GM23248 (cell line): ENCODE measurements around the gene RBPJL. TPM values are rescaled to one million over a fixed set of nuclear protein-coding genes. Genes with fewer than 3 reads are reported as not detected.

Source experiments
- DNase-seq: peaks from one replicate; pipeline ENCODE4 v3.0.0-alpha.2; 2015
- H2AFZ ChIP-seq: fragments of 200-600 bp; sonication (generic); 2 replicates; pipeline ENCODE4 v1.6.1; 2016; ENCODE audit warnings: antibody characterized with exemption
- H3F3A ChIP-seq: fragments of 200-600 bp; sonication (generic); 2 replicates; pipeline ENCODE4 v1.6.1; 2016; ENCODE audit warnings: mild to moderate bottlenecking, antibody characterized with exemption, mixed run types; ENCODE audit not compliant: insufficient read depth
- H3K27ac ChIP-seq: fragments of 200-600 bp; sonication (generic); 2 replicates; pipeline ENCODE4 v1.5.1; 2016; ENCODE audit warnings: mild to moderate bottlenecking
- H3K27me3 ChIP-seq: fragments of 200-600 bp; sonication (generic); replicated peaks from 2 replicates; pipeline ENCODE4 v1.6.1; 2016; ENCODE audit warnings: mild to moderate bottlenecking; ENCODE audit not compliant: insufficient read depth
- H3K36me3 ChIP-seq: fragments of 200-600 bp; sonication (generic); 2 replicates; pipeline ENCODE4 v1.6.1; 2016; ENCODE audit warnings: low read depth, mild to moderate bottlenecking
- H3K4me1 ChIP-seq: fragments of 200-600 bp; sonication (generic); 2 replicates; pipeline ENCODE4 v1.6.1; 2016; ENCODE audit warnings: mild to moderate bottlenecking; ENCODE audit not compliant: insufficient read depth
- H3K4me2 ChIP-seq: fragments of 200-600 bp; sonication (generic); one replicate; pipeline ENCODE4 v1.6.1; 2016; ENCODE audit warnings: mild to moderate bottlenecking; ENCODE audit not compliant: unreplicated experiment
- H3K4me3 ChIP-seq: fragments of 200-600 bp; sonication (generic); 2 replicates; pipeline ENCODE4 v1.5.1; 2016; ENCODE audit warnings: mild to moderate bottlenecking
- H3K79me2 ChIP-seq: fragments of 200-600 bp; sonication (generic); 2 replicates; pipeline ENCODE4 v1.6.1; 2016; ENCODE audit warnings: mild to moderate bottlenecking; ENCODE audit not compliant: insufficient read depth
- H3K9ac ChIP-seq: fragments of 200-600 bp; sonication (generic); 2 replicates; pipeline ENCODE4 v1.6.1; 2016; ENCODE audit warnings: mild to moderate bottlenecking
- H3K9me2 ChIP-seq: fragments of 200-600 bp; sonication (generic); 2 replicates; pipeline ENCODE4 v1.6.1; 2016; ENCODE audit warnings: mixed run types, mild to moderate bottlenecking, moderate library complexity; ENCODE audit not compliant: insufficient read depth
- H3K9me3 ChIP-seq: fragments of 200-600 bp; sonication (generic); one replicate; pipeline ENCODE4 v1.6.1; 2017; ENCODE audit warnings: low read depth
- H4K20me1 ChIP-seq: fragments of 200-600 bp; sonication (generic); 2 replicates; pipeline ENCODE4 v1.6.0; 2016; ENCODE audit not compliant: insufficient read depth
- EZH2 ChIP-seq: fragments of 200-600 bp; sonication (generic); IDR thresholded peaks from 2 replicates; pipeline ENCODE4 v1.6.1; 2018; ENCODE audit warnings: antibody characterized with exemption, mild to moderate bottlenecking; ENCODE audit not compliant: insufficient read depth, poor library complexity, severe bottlenecking
- EZH2phosphoT487 ChIP-seq: fragments of 200-600 bp; sonication (generic); IDR thresholded peaks from 2 replicates; pipeline ENCODE4 v1.6.1; 2018; ENCODE audit warnings: antibody characterized with exemption, moderate library complexity, mild to moderate bottlenecking, low read depth; ENCODE audit not compliant: insufficient read depth
- WGBS, 2 experiments: methylation state at CpG; one replicate each; pipeline ENCODE4 v1.1.6; 2015 to 2017; ENCODE audit warnings: low lambda C conversion rate in 2 of 2, low coverage in 1 of 2; ENCODE audit errors: missing lambda C conversion rate in 2 of 2; 5-methylcytosine and 5-hydroxymethylcytosine counted together
- in situ Hi-C: fragments of 300-500 bp; cut with MboI; formaldehyde crosslinking; loops from 2 replicates; pipeline ENCODE4 v1.15.0; 2020
- polyA plus RNA-seq: library from polyadenylated mRNA; unstranded; fragments of >200 nt; fragmentation: Nextera tagmentation; extraction: Ambion mirVana; gene quantifications from 2 replicates; pipeline ENCODE4 v1.2.1, GENCODE V29; 2016
- total RNA-seq: library from RNA; depleted of rRNA; stranded (reverse); fragments of >200 nt; shearing (Covaris generic); gene quantifications from 2 replicates; pipeline ENCODE4 v1.2.3, GENCODE V29; 2014

RBPJL gene
- total and polyA plus RNA-seq, 2 experiments from 2014 or later = not detected

- no peak for TF ChIP-seq EZH2phosphoT487
- TF ChIP-seq EZH2 = no peak
- Histone ChIP-seq H3K27ac (peak overlapping the region; percentile 99), H2AFZ (no peak overlapping the region), H3K27me3 (no peaks in the 10 kb centered on the region), H3K4me3 (peak overlapping the region; percentile 99), H4K20me1 (no peaks in the 10 kb centered on the region), H3K4me1 (peaks cover 79% of the 10 kb centered on the region), H3K36me3 (peaks cover 36% of the 10 kb centered on the region; the same call in 1 of the 2 replicates), H3K9me3 (no peaks in the 10 kb centered on the region), H3K4me2 (peak overlapping the region; percentile 98), H3K9me2 (no peaks in the 10 kb centered on the region), H3K9ac (peak overlapping the region; percentile 100), H3F3A (peaks cover 94% of the 10 kb centered on the region), H3K79me2 (peaks cover 81% of the 10 kb centered on the region)
- 75 to 76% methylated on average over 3 of the region's 3 CpGs for WGBS, 2 experiments
- in situ Hi-C loops = no loop called here
- no peak for DNase-seq
Measured at GRCh38 chr20:45341579-45341938, 34.9 kb downstream of the RBPJL start.

DNA sequence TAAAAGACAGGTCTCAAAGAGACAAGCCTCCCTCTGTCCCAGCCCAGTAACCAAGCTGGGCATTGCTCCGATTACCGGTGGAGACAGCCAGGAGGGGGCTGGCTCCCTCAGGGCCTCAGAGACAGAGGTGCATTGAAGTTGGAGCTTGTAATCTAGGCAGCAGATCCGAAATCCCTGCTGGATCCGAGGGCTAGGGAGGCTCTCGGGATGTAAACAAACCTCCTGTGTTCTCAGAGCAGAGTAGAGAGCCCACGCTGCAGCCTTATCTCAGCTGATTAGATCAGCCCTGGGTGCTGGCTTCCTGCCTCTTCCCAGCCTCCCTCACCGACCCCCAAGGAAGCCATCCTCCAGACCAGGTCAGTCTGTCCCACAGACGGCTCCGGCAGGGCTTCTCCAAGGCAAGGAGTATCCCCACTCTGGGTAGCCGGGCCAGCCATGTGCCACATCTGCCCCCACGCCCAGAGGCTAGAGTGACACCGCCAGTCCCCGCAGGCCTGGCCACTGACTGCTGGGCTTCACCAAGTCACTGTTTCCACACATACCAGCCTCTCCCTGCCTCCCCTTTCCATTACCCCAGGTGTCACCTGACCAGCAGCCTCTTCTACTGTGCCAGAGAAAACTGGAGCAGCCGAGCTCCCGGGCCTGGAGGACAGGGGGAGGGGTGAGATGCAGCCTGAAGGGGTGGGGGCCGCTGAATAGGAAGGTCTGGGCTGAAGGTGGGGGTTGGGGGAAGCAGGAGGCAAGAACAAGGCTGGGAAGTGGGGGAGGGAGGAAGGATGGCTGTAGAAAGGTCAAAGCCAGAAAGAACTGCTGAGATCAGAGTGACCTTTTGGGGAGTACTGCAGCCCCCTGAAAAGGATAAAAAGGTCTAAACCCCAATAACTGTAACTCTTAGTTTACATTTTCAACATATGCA, 35.6 kb downstream of the RBPJL start:
- H2AFZ ChIP-seq = no peak overlapping the region
- peak overlapping the region; percentile 98 for H3K4me2 ChIP-seq
- peak overlapping the region; percentile 99 for H3K4me3 ChIP-seq

DNA sequence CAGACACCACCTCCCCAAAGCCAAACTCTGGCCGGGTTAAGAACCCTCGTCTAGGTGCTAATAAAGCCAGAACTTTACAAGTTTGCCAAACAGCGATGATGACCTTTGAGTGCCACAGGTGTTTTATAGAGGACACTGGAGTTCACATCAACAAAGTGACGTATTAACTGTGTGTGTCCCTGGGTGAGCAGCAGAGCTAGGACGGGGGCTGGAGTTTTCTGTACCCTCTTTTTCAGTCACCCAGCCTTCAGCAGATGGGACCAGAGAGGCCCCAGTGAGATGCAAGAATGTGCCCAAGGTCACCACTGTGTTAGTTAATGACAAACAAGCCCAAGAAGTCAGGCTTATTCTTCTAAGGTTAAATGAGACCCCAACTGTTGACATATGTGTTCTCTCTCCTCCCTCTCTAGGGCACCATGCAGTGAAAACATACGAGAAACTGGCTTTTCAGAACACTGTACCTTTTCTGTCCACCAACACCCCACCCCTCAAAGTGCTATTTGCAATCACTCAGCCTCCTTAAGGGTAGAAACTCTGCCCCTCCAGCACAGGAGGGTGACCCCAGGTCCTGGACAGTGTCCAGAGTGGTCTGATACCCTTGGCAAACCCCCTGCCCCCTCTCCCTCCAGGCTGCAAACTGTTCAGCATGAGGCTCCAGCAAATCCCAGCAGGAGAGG, 36.4 kb downstream of the RBPJL start:
- peak overlapping the region; percentile 100 for H3K9ac ChIP-seq
- WGBS, 2 experiments = 68 to 72% methylated on average over 6 of the region's 6 CpGs
- no peaks in the 10 kb centered on the region for H3K27me3 ChIP-seq
- no peak overlapping the region for H2AFZ ChIP-seq
- peaks cover 96% of the 10 kb centered on the region for H3F3A ChIP-seq
- H3K4me1 ChIP-seq = peaks cover 67% of the 10 kb centered on the region
- TF ChIP-seq EZH2 = no peak
- no peak for TF ChIP-seq EZH2phosphoT487
- peaks cover 96% of the 10 kb centered on the region for H3K79me2 ChIP-seq
- H3K9me3 ChIP-seq = no peaks in the 10 kb centered on the region
- H3K27ac ChIP-seq = peak overlapping the region; percentile 99
- H3K4me3 ChIP-seq = peak overlapping the region; percentile 99
- no peaks in the 10 kb centered on the region for H4K20me1 ChIP-seq
- in situ Hi-C loops = no loop called here
- peak overlapping the region; percentile 98 for H3K4me2 ChIP-seq
- no peak for DNase-seq
- H3K9me2 ChIP-seq = no peaks in the 10 kb centered on the region
- peaks cover 38% of the 10 kb centered on the region; the same call in 1 of the 2 replicates for H3K36me3 ChIP-seq

More for the DNA sequence above, 35.6 kb downstream of the RBPJL start:
- no peaks in the 10 kb centered on the region for H3K9me3 ChIP-seq
- peaks cover 74% of the 10 kb centered on the region for H3K4me1 ChIP-seq
- in situ Hi-C loops = no loop called here
- peak overlapping the region; percentile 100 for H3K9ac ChIP-seq
- peaks cover 38% of the 10 kb centered on the region; the same call in 1 of the 2 replicates for H3K36me3 ChIP-seq
- DNase-seq = peak; percentile 76
- H3K79me2 ChIP-seq = peaks cover 88% of the 10 kb centered on the region
- 8 to 13% methylated on average over 16 of the region's 16 CpGs for WGBS, 2 experiments
- peak overlapping the region; percentile 99 for H3K27ac ChIP-seq
- no peaks in the 10 kb centered on the region for H3K9me2 ChIP-seq
- TF ChIP-seq EZH2phosphoT487 = no peak
- no peaks in the 10 kb centered on the region for H4K20me1 ChIP-seq
- H3F3A ChIP-seq = peaks cover 96% of the 10 kb centered on the region
- no peaks in the 10 kb centered on the region for H3K27me3 ChIP-seq

DNA sequence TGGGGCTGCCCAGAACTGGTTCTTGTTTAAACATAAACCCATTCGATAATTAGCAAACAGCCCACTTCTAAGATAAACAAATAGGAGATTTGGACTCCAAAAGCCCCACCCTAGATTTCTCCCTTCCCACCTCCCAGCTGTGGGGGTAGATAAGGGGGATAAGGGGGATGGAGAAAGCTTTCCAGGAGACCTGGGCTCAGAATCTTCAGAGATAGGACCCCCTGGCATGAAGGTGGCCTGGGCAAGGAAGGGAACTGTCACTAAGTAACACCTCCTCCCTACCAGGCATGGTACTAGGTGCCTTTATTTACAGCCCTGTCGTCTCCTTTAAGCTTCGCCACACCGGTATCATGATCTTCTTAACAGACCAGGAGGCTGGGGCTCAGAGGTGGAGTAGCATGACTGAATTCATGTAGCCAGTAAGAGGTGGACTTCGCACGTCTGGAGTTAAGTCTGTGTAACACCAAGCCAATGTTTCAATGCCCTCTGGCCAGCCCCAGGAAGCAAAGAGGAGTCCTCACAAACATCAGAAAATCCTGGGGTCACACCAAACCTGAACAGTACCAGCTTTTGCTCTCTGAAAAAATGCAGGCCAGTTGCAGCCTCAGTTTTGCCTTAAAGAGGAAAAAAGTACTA, 37.0 kb downstream of the RBPJL start:
- Histone ChIP-seq H3K4me2 (peak overlapping the region; percentile 98), H4K20me1 (no peaks in the 10 kb centered on the region), H3K4me1 (peaks cover 63% of the 10 kb centered on the region), H3K9me2 (no peaks in the 10 kb centered on the region), H3K27me3 (no peaks in the 10 kb centered on the region), H3K9me3 (no peaks in the 10 kb centered on the region), H3K9ac (peak overlapping the region; percentile 100), H3K27ac (peak overlapping the region; percentile 99), H3K36me3 (peaks cover 38% of the 10 kb centered on the region; the same call in 1 of the 2 replicates), H3K4me3 (peak overlapping the region; percentile 99), H2AFZ (no peak overlapping the region), H3K79me2 (peaks cover 95% of the 10 kb centered on the region), H3F3A (peaks cover 89% of the 10 kb centered on the region)
- no peak for DNase-seq
- WGBS, 2 experiments = 30 to 41% methylated on average over 6 of the region's 6 CpGs
- TF ChIP-seq EZH2phosphoT487 (no peak), EZH2 (no peak)
- in situ Hi-C loops = no loop called here
